ENCODE results near the gene RCE1.
A peak's percentile ranks its signal among the peaks of the same experiment; 100 is the strongest.

RCE1 gene

DNA sequence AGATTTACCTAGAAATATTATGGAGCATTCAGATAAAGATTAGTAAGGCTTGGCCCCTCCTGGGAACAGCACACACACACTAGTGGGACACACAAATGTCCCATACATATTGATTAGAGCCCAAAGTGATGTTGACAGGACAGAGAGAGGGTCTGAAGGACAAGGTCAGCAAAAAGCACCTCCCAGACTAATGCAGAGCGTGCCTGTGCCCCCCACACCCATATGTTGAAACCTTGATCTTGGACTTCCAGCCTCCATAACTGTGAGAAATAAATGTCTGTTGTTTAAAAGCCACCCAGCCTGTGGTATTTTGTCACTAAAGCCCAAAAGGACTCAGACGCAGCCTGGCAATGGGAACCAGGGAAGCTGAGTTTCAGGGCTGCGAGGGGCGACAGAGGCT is 41.2 kb downstream of the RCE1 start:
- Histone ChIP-seq H3K18ac (ENCODE audit: low read depth in 1 of 2, low read length in 2 of 2) (no peak overlapping the region), H4K8ac (ENCODE audit: low read length) (no peak overlapping the region), H2BK12ac (ENCODE audit: low read length in 2 of 2) (no peak overlapping the region), H4K91ac (ENCODE audit: low read length) (no peak overlapping the region), H3K27me3 (ENCODE audit: control insufficient read depth in 1 of 2, insufficient read depth in 1 of 2, low read length in 2 of 2) (peaks cover 0 to 4% of the 10 kb centered on the region in 2 experiments), H2BK120ac (ENCODE audit: low read depth, low read length) (no peak overlapping the region), H3K4me1 (ENCODE audit: control insufficient read depth, insufficient read depth, low read depth, low read length) (peaks cover 42% of the 10 kb centered on the region), H3K4me2 (ENCODE audit: low read length, poor library complexity, severe bottlenecking) (no peak overlapping the region), H3K4me3 (ENCODE audit: insufficient read depth in 1 of 2, low read depth in 1 of 2, low read length in 2 of 2) (no peak overlapping the region), H2BK15ac (ENCODE audit: low read depth, poor library complexity, severe bottlenecking) (no peak overlapping the region), H3K9ac (ENCODE audit: low read length) (no peak overlapping the region), H2AK5ac (ENCODE audit: low read length, severe bottlenecking) (peak overlapping the region; percentile 54), H3K23ac (ENCODE audit: low read length in 2 of 2) (no peak overlapping the region), H3K36me3 (ENCODE audit: control insufficient read depth in 1 of 2, insufficient read depth in 2 of 2, low read depth in 1 of 2, low read length in 2 of 2) (peaks cover 0 to 2% of the 10 kb centered on the region in 2 experiments), H2BK5ac (ENCODE audit: low read depth, low read length, poor library complexity, severe bottlenecking) (no peak overlapping the region), H2AFZ (ENCODE audit: low read depth, low read length) (no peak overlapping the region), H3K4ac (ENCODE audit: low read depth in 1 of 2, low read length in 2 of 2) (no peak overlapping the region), H3K27ac (ENCODE audit: low read length, poor library complexity, severe bottlenecking) (no peak overlapping the region), H3K14ac (ENCODE audit: low read length in 2 of 2) (no peak overlapping the region), H3K9me3 (ENCODE audit: control insufficient read depth, low read length) (no peaks in the 10 kb centered on the region), H3K79me1 (replicated peaks; ENCODE audit: low read length, poor library complexity, severe bottlenecking) (peaks cover 19% of the 10 kb centered on the region)
- over 99% methylated on average over 4 of the region's 4 CpGs for WGBS
- DNase-seq, result no peak

DNA sequence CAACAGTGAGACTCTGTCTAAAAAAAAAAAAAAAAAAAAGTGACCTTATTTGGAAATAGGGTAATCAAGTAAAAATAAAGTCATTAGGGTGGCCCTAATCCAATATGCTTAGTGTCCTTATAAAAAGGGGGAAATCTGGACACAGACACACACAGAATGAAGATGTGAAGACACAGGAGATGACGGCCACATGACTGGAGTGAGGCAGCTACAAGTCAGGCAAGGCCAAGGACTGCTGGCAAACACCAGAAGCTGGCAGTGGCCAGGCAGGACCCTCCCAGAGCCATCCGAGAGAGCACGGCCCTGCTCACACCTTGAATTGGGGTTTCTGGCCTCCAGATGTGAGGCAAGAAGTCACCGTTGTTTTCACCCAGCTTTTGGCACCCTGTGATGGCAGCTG is 42.2 kb downstream of the RCE1 start:
- Histone ChIP-seq H2BK12ac (ENCODE audit: low read length in 2 of 2) (no peak overlapping the region), H3K4me1 (ENCODE audit: control insufficient read depth, insufficient read depth, low read depth, low read length) (peaks cover 39% of the 10 kb centered on the region), H3K23ac (ENCODE audit: low read length in 2 of 2) (no peak overlapping the region), H3K9me3 (ENCODE audit: control insufficient read depth, low read length) (no peaks in the 10 kb centered on the region), H2BK5ac (ENCODE audit: low read depth, low read length, poor library complexity, severe bottlenecking) (no peak overlapping the region), H3K4me2 (ENCODE audit: low read length, poor library complexity, severe bottlenecking) (no peak overlapping the region), H3K4me3 (ENCODE audit: insufficient read depth in 1 of 2, low read depth in 1 of 2, low read length in 2 of 2) (no peak overlapping the region), H4K91ac (ENCODE audit: low read length) (no peak overlapping the region), H3K9ac (ENCODE audit: low read length) (no peak overlapping the region), H3K18ac (ENCODE audit: low read depth in 1 of 2, low read length in 2 of 2) (no peak overlapping the region), H3K27me3 (ENCODE audit: control insufficient read depth in 1 of 2, insufficient read depth in 1 of 2, low read length in 2 of 2) (peaks cover 0 to 4% of the 10 kb centered on the region in 2 experiments), H2AK5ac (ENCODE audit: low read length, severe bottlenecking) (peak overlapping the region; percentile 66), H2BK15ac (ENCODE audit: low read depth, poor library complexity, severe bottlenecking) (no peak overlapping the region), H3K79me1 (replicated peaks; ENCODE audit: low read length, poor library complexity, severe bottlenecking) (peaks cover 14% of the 10 kb centered on the region), H3K4ac (ENCODE audit: low read depth in 1 of 2, low read length in 2 of 2) (no peak overlapping the region), H3K14ac (ENCODE audit: low read length in 2 of 2) (no peak overlapping the region), H3K36me3 (ENCODE audit: control insufficient read depth in 1 of 2, insufficient read depth in 2 of 2, low read depth in 1 of 2, low read length in 2 of 2) (no peaks in the 10 kb centered on the region), H2BK120ac (ENCODE audit: low read depth, low read length) (no peak overlapping the region), H2AFZ (ENCODE audit: low read depth, low read length) (no peak overlapping the region), H4K8ac (ENCODE audit: low read length) (no peak overlapping the region), H3K27ac (ENCODE audit: low read length, poor library complexity, severe bottlenecking) (no peak overlapping the region)
- no peak for DNase-seq
- 99% methylated on average over 4 of the region's 4 CpGs for WGBS

DNA sequence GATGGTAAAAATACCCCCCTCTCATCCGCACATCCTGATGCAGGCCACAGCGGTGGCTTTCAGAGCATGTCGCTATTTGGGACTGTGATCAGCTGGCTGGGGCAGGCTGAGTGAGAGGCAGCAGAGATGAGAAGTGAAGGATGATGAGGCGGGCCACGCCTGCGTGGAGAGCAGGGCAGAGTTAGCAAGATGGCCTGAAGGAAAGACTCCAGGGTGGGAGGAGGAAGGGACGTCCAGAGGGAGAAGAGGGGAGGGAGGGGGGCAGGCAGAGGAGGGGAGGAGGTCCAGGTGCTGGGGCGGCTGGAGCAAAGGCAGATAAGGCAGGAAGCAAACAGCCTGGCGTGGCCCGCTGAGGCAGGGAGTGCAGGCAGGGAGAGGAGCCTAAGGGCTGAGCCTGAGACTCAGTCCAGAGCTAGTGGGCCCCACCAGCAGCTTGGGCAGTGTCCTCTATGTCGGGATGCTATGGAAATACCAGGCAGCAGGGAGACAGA is 42.8 kb downstream of the RCE1 start:
- H3K9me3 ChIP-seq (ENCODE audit: control insufficient read depth, low read length), result no peaks in the 10 kb centered on the region
- peak overlapping the region; percentile 54 for H2AK5ac ChIP-seq (ENCODE audit: low read length, severe bottlenecking)
- peak overlapping the region in 1 of 2 experiments; percentile 29 for H3K14ac ChIP-seq (ENCODE audit: low read length in 2 of 2)
- no peak overlapping the region for H2BK120ac ChIP-seq (ENCODE audit: low read depth, low read length)
- H4K8ac ChIP-seq (ENCODE audit: low read length), result no peak overlapping the region
- H3K23ac ChIP-seq (ENCODE audit: low read length in 2 of 2), result no peak overlapping the region
- no peak overlapping the region for H2BK5ac ChIP-seq (ENCODE audit: low read depth, low read length, poor library complexity, severe bottlenecking)
- WGBS, result 77% methylated on average over 11 of the region's 11 CpGs
- no peak overlapping the region for H3K4ac ChIP-seq (ENCODE audit: low read depth in 1 of 2, low read length in 2 of 2)
- no peaks in the 10 kb centered on the region for H3K36me3 ChIP-seq (ENCODE audit: control insufficient read depth in 1 of 2, insufficient read depth in 2 of 2, low read depth in 1 of 2, low read length in 2 of 2)
- H4K91ac ChIP-seq (ENCODE audit: low read length), result no peak overlapping the region
- H3K4me1 ChIP-seq (ENCODE audit: control insufficient read depth, insufficient read depth, low read depth, low read length), result peaks cover 34% of the 10 kb centered on the region
- H3K4me3 ChIP-seq (ENCODE audit: insufficient read depth in 1 of 2, low read depth in 1 of 2, low read length in 2 of 2), result no peak overlapping the region
- no peak overlapping the region for H2BK15ac ChIP-seq (ENCODE audit: low read depth, poor library complexity, severe bottlenecking)
- peaks cover 0 to 4% of the 10 kb centered on the region in 2 experiments for H3K27me3 ChIP-seq (ENCODE audit: control insufficient read depth in 1 of 2, insufficient read depth in 1 of 2, low read length in 2 of 2)
- no peak overlapping the region for H2BK12ac ChIP-seq (ENCODE audit: low read length in 2 of 2)
- peak overlapping the region; percentile 77 for H3K27ac ChIP-seq (ENCODE audit: low read length, poor library complexity, severe bottlenecking)
- H3K79me1 ChIP-seq (replicated peaks; ENCODE audit: low read length, poor library complexity, severe bottlenecking), result peaks cover 14% of the 10 kb centered on the region
- H3K18ac ChIP-seq (ENCODE audit: low read depth in 1 of 2, low read length in 2 of 2), result no peak overlapping the region
- no peak overlapping the region for H3K4me2 ChIP-seq (ENCODE audit: low read length, poor library complexity, severe bottlenecking)
- no peak overlapping the region for H2AFZ ChIP-seq (ENCODE audit: low read depth, low read length)
- no peak overlapping the region for H3K9ac ChIP-seq (ENCODE audit: low read length)
- no peak for DNase-seq

DNA sequence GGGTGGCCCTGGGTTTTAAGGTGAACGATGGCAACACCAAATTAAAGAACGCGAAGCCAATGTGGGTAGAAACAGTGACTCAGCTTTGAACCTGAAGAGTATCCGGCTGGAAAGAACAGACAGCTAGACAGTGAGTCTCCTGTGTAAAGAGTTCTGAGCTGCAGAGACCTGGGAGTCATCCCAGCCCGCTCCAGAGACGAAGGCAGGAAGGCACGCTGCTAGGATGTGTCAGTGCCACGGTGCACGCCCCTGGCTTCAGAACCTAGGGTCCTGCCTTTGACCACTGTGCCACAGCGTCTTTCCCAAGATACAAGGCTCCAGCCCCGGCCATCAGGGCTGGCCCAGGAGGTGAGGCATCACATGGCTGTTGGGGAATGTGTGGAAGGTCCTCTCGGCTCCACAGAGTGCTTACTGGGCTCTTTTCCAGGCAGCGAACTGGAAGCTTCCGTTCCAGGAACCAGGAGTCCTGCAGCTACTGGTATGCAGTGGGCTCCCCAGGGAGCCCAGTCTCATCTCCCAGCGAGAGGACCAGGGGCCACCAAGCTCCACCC is 43.5 kb downstream of the RCE1 start:
- no peak overlapping the region for H3K9ac ChIP-seq (ENCODE audit: low read length)
- no peak overlapping the region for H2BK12ac ChIP-seq (ENCODE audit: low read length in 2 of 2)
- H3K27ac ChIP-seq (ENCODE audit: low read length, poor library complexity, severe bottlenecking), result peak overlapping the region; percentile 77
- no peak overlapping the region for H4K8ac ChIP-seq (ENCODE audit: low read length)
- peaks cover 28% of the 10 kb centered on the region for H3K4me1 ChIP-seq (ENCODE audit: control insufficient read depth, insufficient read depth, low read depth, low read length)
- H3K9me3 ChIP-seq (ENCODE audit: control insufficient read depth, low read length), result no peaks in the 10 kb centered on the region
- H3K4ac ChIP-seq (ENCODE audit: low read depth in 1 of 2, low read length in 2 of 2), result no peak overlapping the region
- peak overlapping the region; percentile 38 for H3K4me2 ChIP-seq (ENCODE audit: low read length, poor library complexity, severe bottlenecking)
- DNase-seq, result no peak
- H2BK120ac ChIP-seq (ENCODE audit: low read depth, low read length), result no peak overlapping the region
- no peak overlapping the region for H3K4me3 ChIP-seq (ENCODE audit: insufficient read depth in 1 of 2, low read depth in 1 of 2, low read length in 2 of 2)
- H3K14ac ChIP-seq (ENCODE audit: low read length in 2 of 2), result no peak overlapping the region
- H3K79me1 ChIP-seq (replicated peaks; ENCODE audit: low read length, poor library complexity, severe bottlenecking), result peaks cover 9% of the 10 kb centered on the region
- 84% methylated on average over 15 of the region's 15 CpGs for WGBS
- no peak overlapping the region for H4K91ac ChIP-seq (ENCODE audit: low read length)
- H2BK5ac ChIP-seq (ENCODE audit: low read depth, low read length, poor library complexity, severe bottlenecking), result no peak overlapping the region
- H2AFZ ChIP-seq (ENCODE audit: low read depth, low read length), result no peak overlapping the region
- no peak overlapping the region for H2BK15ac ChIP-seq (ENCODE audit: low read depth, poor library complexity, severe bottlenecking)
- H3K27me3 ChIP-seq (ENCODE audit: control insufficient read depth in 1 of 2, insufficient read depth in 1 of 2, low read length in 2 of 2), result no peaks in the 10 kb centered on the region
- no peak overlapping the region for H3K23ac ChIP-seq (ENCODE audit: low read length in 2 of 2)
- H3K36me3 ChIP-seq (ENCODE audit: control insufficient read depth in 1 of 2, insufficient read depth in 2 of 2, low read depth in 1 of 2, low read length in 2 of 2), result no peaks in the 10 kb centered on the region
- peak overlapping the region; percentile 5 for H2AK5ac ChIP-seq (ENCODE audit: low read length, severe bottlenecking)
- H3K18ac ChIP-seq (ENCODE audit: low read depth in 1 of 2, low read length in 2 of 2), result no peak overlapping the region
